NB4 (cell line): ENCODE measurements around the gene TRIO.

Experiments
- TF ChIP-seq, protein P1 (sequence below): IDR thresholded peaks from 2 replicates; pipeline ENCODE4 v1.6.1; 2011; ENCODE audit warnings: low read depth, low read length
- TF ChIP-seq, protein P2 (sequence below): IDR thresholded peaks from one replicate; pipeline ENCODE4 v1.5.1; 2012; ENCODE audit warnings: low read depth, low read length

DNA sequence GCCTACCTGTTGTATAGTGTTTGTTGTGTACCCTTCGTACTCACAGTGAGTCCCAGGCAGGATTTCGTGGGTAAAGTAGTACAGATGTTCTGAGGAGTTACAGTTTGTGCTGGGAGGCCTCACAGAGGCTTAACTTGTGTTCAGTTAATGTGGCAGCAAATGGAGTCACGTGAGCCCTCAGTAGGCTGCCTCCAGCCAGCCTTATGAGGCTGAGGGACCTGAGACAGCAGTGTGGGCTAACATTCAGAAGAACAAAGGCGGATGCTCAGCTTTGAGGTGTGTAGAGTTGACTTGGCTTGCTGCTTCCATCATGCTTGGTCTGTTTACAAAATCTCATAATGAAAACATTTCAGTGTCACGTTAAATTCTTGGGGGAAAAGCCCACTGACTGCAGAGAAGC, 118.1 kb downstream of the TRIO start:
- TF ChIP-seq, protein P1, sequence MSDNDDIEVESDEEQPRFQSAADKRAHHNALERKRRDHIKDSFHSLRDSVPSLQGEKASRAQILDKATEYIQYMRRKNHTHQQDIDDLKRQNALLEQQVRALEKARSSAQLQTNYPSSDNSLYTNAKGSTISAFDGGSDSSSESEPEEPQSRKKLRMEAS = no peak
- TF ChIP-seq, protein P2, sequence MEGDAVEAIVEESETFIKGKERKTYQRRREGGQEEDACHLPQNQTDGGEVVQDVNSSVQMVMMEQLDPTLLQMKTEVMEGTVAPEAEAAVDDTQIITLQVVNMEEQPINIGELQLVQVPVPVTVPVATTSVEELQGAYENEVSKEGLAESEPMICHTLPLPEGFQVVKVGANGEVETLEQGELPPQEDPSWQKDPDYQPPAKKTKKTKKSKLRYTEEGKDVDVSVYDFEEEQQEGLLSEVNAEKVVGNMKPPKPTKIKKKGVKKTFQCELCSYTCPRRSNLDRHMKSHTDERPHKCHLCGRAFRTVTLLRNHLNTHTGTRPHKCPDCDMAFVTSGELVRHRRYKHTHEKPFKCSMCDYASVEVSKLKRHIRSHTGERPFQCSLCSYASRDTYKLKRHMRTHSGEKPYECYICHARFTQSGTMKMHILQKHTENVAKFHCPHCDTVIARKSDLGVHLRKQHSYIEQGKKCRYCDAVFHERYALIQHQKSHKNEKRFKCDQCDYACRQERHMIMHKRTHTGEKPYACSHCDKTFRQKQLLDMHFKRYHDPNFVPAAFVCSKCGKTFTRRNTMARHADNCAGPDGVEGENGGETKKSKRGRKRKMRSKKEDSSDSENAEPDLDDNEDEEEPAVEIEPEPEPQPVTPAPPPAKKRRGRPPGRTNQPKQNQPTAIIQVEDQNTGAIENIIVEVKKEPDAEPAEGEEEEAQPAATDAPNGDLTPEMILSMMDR = no peak
